Activated naive CD4-positive, alpha-beta T cell treated with anti-CD3 and anti-CD28 coated beads, Interleukin-2, amount 50 U/mL, for 24 hours (primary cell): ENCODE data around the gene GNPAT.

Experiments
- H3K27ac Mint-ChIP-seq: one replicate; pipeline ENCODE4 v1.8.0; 2021; ENCODE audit warnings: mild to moderate bottlenecking, mixed read lengths
- H3K27me3 Mint-ChIP-seq: one replicate; pipeline ENCODE4 v1.8.0; 2021; ENCODE audit warnings: mixed read lengths
- H3K36me3 Mint-ChIP-seq: one replicate; pipeline ENCODE4 v1.8.0; 2021; ENCODE audit warnings: mixed read lengths
- H3K4me1 Mint-ChIP-seq: one replicate; pipeline ENCODE4 v1.8.0; 2021; ENCODE audit warnings: mixed read lengths
- H3K4me3 Mint-ChIP-seq: one replicate; pipeline ENCODE4 v1.8.0; 2021; ENCODE audit warnings: mild to moderate bottlenecking, mixed read lengths
- H3K9me3 Mint-ChIP-seq: one replicate; pipeline ENCODE4 v1.8.0; 2021; ENCODE audit warnings: mixed read lengths

Gene GNPAT

DNA sequence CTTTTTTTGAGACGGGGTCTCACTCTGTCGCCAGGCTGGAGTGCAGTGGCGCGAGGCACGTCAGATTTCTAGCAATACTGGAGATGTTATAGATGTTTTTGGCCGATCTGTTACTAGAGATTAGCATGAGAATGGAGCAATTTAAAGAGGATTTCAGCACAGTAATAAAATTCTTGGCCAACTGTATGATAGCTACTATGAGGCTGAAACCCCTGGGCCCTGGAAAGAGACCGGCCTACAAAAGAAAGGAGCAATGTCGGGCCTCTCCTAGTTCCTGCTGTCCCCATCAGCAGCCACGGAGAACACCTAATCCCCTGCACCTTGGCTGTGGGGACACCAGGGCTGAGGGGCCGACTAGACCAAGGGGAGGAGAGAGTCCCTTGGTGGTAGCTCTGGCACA lies 9.5 kb upstream of the GNPAT start:
- Mint-ChIP-seq H3K4me3 (no peak overlapping the region), H3K27ac (no peak overlapping the region), H3K36me3 (peaks cover 17% of the 10 kb centered on the region), H3K27me3 (no peaks in the 10 kb centered on the region), H3K4me1 (peaks cover 52% of the 10 kb centered on the region), H3K9me3 (no peaks in the 10 kb centered on the region)

GRCh38 chr1:231232870-231233734 lies 7.9 kb upstream of the GNPAT start:
- Mint-ChIP-seq H3K27me3 (no peaks in the 10 kb centered on the region), H3K4me3 (no peak overlapping the region), H3K27ac (no peak overlapping the region), H3K9me3 (no peaks in the 10 kb centered on the region), H3K4me1 (peaks cover 65% of the 10 kb centered on the region), H3K36me3 (peaks cover 14% of the 10 kb centered on the region)

DNA sequence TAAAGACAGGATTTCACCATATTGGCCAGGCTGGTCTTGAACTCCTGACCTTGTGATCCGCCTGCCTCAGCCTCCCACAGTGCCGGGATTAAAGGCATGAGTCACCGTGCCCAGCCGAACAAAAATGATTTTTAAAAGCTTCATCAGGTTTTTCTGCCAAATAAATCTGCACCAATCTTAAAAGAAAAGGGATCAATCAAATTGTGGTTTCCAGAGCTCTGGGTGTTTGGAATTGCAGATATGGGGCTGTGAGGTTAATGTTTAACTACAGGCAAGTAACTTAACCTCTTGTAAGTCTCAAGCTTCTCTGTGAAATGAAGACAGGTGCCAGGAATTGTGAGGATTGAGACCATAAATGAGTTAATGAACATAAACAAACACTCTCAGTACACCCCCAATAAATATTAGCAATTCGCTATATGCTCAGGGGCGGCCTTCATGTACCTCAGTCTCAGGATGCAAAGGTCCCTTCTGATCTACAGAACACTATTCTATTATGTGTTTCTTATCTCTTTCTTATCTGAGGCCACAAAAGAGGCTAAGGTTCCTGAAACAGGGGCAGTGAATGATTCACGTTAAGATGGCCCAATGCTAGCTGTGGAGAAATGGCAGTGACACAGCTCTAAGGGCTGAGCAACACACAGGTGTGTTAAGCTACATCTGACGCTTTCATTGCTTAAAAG lies 7.1 kb upstream of the GNPAT start:
- H3K27me3 Mint-ChIP-seq = no peaks in the 10 kb centered on the region
- peaks cover 71% of the 10 kb centered on the region for H3K4me1 Mint-ChIP-seq
- no peak overlapping the region for H3K4me3 Mint-ChIP-seq
- peaks cover 17% of the 10 kb centered on the region for H3K36me3 Mint-ChIP-seq
- H3K9me3 Mint-ChIP-seq = no peaks in the 10 kb centered on the region
- H3K27ac Mint-ChIP-seq = no peak overlapping the region

DNA sequence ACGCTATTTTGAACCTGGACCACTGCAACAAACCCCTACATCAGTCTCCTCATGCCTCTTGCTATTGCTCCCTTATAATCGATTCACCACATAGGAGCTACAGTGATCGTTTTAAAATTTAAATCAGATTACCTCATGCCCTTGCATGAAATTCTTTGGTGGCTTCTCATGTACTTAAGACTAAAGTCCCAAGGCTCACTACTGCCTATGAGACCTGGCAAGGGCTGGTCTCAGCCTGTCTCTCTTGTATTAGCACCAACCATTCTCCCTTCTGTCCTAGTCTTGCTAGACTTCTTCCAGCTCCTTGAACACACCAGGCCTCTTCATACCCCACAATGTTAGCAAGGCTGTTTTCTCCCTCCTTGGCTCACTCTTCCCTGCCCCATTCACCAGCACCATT lies 6.5 kb upstream of the GNPAT start:
- H3K9me3 Mint-ChIP-seq = no peaks in the 10 kb centered on the region
- H3K27ac Mint-ChIP-seq = no peak overlapping the region
- H3K36me3 Mint-ChIP-seq = peaks cover 19% of the 10 kb centered on the region
- H3K4me1 Mint-ChIP-seq = peaks cover 77% of the 10 kb centered on the region
- H3K4me3 Mint-ChIP-seq = no peak overlapping the region
- H3K27me3 Mint-ChIP-seq = no peaks in the 10 kb centered on the region

GRCh38 chr1:231235526-231236207 lies 5.3 kb upstream of the GNPAT start:
- H3K27me3 Mint-ChIP-seq = no peaks in the 10 kb centered on the region
- H3K4me3 Mint-ChIP-seq = no peak overlapping the region
- H3K27ac Mint-ChIP-seq = no peak overlapping the region
- H3K4me1 Mint-ChIP-seq = peaks cover 76% of the 10 kb centered on the region
- no peaks in the 10 kb centered on the region for H3K9me3 Mint-ChIP-seq
- peaks cover 19% of the 10 kb centered on the region for H3K36me3 Mint-ChIP-seq

- Mint-ChIP-seq H3K4me3 (no peak overlapping the region), H3K9me3 (no peaks in the 10 kb centered on the region), H3K4me1 (peaks cover 71% of the 10 kb centered on the region), H3K27me3 (no peaks in the 10 kb centered on the region), H3K36me3 (peaks cover 19% of the 10 kb centered on the region), H3K27ac (no peak overlapping the region)
These were observed 4.8 kb upstream of the GNPAT start for GRCh38 chr1:231236208-231236591.

DNA sequence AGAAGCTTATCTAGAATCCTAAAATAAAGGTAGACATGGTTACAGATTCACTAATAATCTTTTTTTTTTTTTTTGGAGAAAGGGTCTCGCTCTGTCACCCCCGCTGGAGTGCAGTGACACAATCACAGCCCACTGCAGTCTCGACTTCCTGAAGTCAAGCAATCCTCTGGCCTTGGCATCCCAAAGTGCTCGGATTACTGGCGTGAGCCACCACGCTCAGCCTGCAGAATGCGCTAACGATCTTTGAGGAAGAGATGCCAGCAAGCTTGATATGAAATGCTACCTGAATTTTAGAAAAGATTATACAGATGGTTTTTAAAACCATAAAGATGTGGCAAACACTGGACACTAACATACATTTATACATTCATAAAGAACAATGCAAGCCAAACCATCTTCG lies 4.1 kb upstream of the GNPAT start:
- no peaks in the 10 kb centered on the region for H3K9me3 Mint-ChIP-seq
- H3K4me1 Mint-ChIP-seq = peaks cover 67% of the 10 kb centered on the region
- H3K4me3 Mint-ChIP-seq = peak overlapping the region; percentile 33
- H3K27ac Mint-ChIP-seq = no peak overlapping the region
- H3K36me3 Mint-ChIP-seq = peaks cover 19% of the 10 kb centered on the region
- H3K27me3 Mint-ChIP-seq = no peaks in the 10 kb centered on the region

- Mint-ChIP-seq H3K4me3 (no peak overlapping the region), H3K4me1 (peaks cover 67% of the 10 kb centered on the region), H3K9me3 (no peaks in the 10 kb centered on the region), H3K36me3 (peaks cover 19% of the 10 kb centered on the region), H3K27ac (no peak overlapping the region), H3K27me3 (no peaks in the 10 kb centered on the region)
These were observed 2.7 kb upstream of the GNPAT start for GRCh38 chr1:231238298-231238697.

- Mint-ChIP-seq H3K36me3 (peaks cover 15% of the 10 kb centered on the region), H3K4me3 (peak overlapping the region; percentile 97), H3K27ac (peak overlapping the region; percentile 97)
These were observed 505 bp upstream of the GNPAT start for GRCh38 chr1:231240531-231240882.

GRCh38 chr1:231241750-231242149 lies 738 bp downstream of the GNPAT start:
- Mint-ChIP-seq H3K36me3 (peaks cover 10% of the 10 kb centered on the region), H3K4me1 (peaks cover 73% of the 10 kb centered on the region), H3K27ac (peak overlapping the region; percentile 97), H3K9me3 (no peaks in the 10 kb centered on the region), H3K27me3 (no peaks in the 10 kb centered on the region), H3K4me3 (peak overlapping the region; percentile 97)

More at GRCh38 chr1:231240531-231240882, 505 bp upstream of the GNPAT start:
- Mint-ChIP-seq H3K9me3 (no peaks in the 10 kb centered on the region), H3K4me1 (peaks cover 77% of the 10 kb centered on the region), H3K27me3 (no peaks in the 10 kb centered on the region)

GRCh38 chr1:231242516-231243198 lies 1.6 kb downstream of the GNPAT start:
- peaks cover 68% of the 10 kb centered on the region for H3K4me1 Mint-ChIP-seq
- no peaks in the 10 kb centered on the region for H3K9me3 Mint-ChIP-seq
- H3K27me3 Mint-ChIP-seq = no peaks in the 10 kb centered on the region
- peaks cover 8% of the 10 kb centered on the region for H3K36me3 Mint-ChIP-seq
- peak overlapping the region; percentile 97 for H3K27ac Mint-ChIP-seq
- peak overlapping the region; percentile 97 for H3K4me3 Mint-ChIP-seq

DNA sequence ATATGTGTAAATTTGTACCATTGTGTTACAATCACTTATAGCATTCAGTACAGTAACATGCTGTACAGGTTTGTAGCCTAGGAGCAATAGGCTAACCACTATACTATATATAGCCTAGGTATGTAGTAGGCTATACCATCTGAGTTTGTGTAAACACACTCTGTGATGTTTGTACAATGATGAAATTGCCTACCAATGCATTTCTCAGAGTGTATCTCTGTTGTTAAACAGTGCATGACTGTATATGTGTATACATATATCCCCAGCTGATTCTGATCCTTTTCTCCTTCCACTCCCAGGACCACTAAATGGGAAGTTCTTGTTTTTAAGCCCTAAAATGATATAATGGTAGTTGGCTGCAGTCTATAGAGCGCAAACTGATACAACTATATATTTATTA lies 7.8 kb downstream of the GNPAT start:
- Mint-ChIP-seq H3K36me3 (peaks cover 16% of the 10 kb centered on the region), H3K27ac (no peak overlapping the region), H3K9me3 (no peaks in the 10 kb centered on the region), H3K4me1 (peaks cover 38% of the 10 kb centered on the region), H3K27me3 (no peaks in the 10 kb centered on the region), H3K4me3 (no peak overlapping the region)

- Mint-ChIP-seq H3K27ac (no peak overlapping the region), H3K27me3 (no peaks in the 10 kb centered on the region), H3K4me1 (peaks cover 13% of the 10 kb centered on the region), H3K36me3 (peaks cover 38% of the 10 kb centered on the region), H3K4me3 (no peak overlapping the region), H3K9me3 (peaks cover 2% of the 10 kb centered on the region)
These were observed 11.3 kb downstream of the GNPAT start for GRCh38 chr1:231252336-231252735.

DNA sequence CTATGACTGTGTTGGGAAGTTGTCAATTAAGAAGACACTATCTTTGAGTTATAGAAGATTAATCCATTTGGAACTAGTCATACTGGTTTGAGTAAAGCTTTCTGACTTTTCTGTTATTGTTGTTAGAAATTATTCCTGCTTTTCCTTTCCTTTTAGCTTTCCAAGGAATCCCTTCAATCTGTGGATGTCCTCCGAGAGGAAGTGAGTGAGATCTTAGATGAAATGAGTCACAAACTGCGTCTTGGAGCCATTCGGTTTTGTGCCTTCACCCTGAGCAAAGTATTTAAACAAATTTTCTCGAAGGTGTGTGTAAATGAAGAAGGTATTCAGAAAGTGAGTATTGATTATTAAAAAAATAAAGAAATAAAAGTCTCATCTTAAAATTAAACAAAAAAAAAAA lies 19.3 kb downstream of the GNPAT start:
- no peak overlapping the region for H3K27ac Mint-ChIP-seq
- peaks cover 40% of the 10 kb centered on the region for H3K36me3 Mint-ChIP-seq
- H3K9me3 Mint-ChIP-seq = peaks cover 13% of the 10 kb centered on the region
- no peak overlapping the region for H3K4me3 Mint-ChIP-seq
- no peaks in the 10 kb centered on the region for H3K27me3 Mint-ChIP-seq
- H3K4me1 Mint-ChIP-seq = no peaks in the 10 kb centered on the region

DNA sequence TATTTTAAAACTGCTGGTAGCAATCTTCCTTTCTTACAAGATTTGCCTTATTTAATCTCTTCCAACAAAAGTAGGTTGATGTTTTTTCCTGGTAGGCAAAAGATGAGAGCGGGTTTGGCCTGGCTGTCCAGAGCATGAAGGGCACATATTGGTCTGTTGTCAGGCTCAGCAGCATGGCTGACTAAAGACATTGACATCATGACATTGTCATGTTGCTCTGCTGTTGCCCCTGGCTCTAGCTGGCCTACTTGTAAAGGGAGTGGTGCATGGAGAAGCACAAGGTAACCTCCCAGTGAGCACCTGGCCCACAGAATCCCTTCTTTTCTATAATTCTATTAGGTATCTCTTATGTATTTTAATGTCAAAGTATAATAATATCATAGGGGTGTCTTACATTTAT lies 23.6 kb downstream of the GNPAT start:
- Mint-ChIP-seq H3K36me3 (peaks cover 19% of the 10 kb centered on the region), H3K9me3 (no peaks in the 10 kb centered on the region), H3K4me1 (no peaks in the 10 kb centered on the region), H3K27ac (no peak overlapping the region), H3K27me3 (no peaks in the 10 kb centered on the region), H3K4me3 (no peak overlapping the region)
